Type B pancreatic cell (in vitro differentiated cells): Measurements from ENCODE around the gene FEZF2. TPM values are rescaled to one million over a fixed set of nuclear protein-coding genes. Genes with fewer than 3 reads are reported as not detected.

Source experiments
- DNase-seq: peaks from one replicate; pipeline ENCODE4 v3.0.0; 2021; ENCODE audit warnings: mixed read lengths; ENCODE audit not compliant: unreplicated experiment; ENCODE audit errors: extremely low spot score
- H3K27ac Mint-ChIP-seq: 2 replicates; pipeline ENCODE4 v1.8.0; 2021; ENCODE audit warnings: mild to moderate bottlenecking, mixed read lengths
- H3K27me3 Mint-ChIP-seq: 2 replicates; pipeline ENCODE4 v1.8.0; 2021; ENCODE audit warnings: mixed read lengths
- H3K36me3 Mint-ChIP-seq: 2 replicates; pipeline ENCODE4 v1.8.0; 2021; ENCODE audit warnings: mixed read lengths
- H3K4me1 Mint-ChIP-seq: one replicate; pipeline ENCODE4 v1.8.0; 2021; ENCODE audit warnings: mixed read lengths; ENCODE audit not compliant: unreplicated experiment
- H3K4me3 Mint-ChIP-seq: 2 replicates; pipeline ENCODE4 v1.8.0; 2021; ENCODE audit warnings: mild to moderate bottlenecking, mixed read lengths
- H3K9me3 Mint-ChIP-seq: 2 replicates; pipeline ENCODE4 v1.8.0; 2021; ENCODE audit warnings: mixed read lengths
- CTCF ChIP-seq: fragments of 200-600 bp; sonication (generic); conservative IDR thresholded peaks from 2 replicates; pipeline ENCODE4 v1.5.0; 2021; ENCODE audit warnings: antibody characterized with exemption, mild to moderate bottlenecking
- total RNA-seq: library from RNA; stranded (reverse); gene quantifications from 2 replicates; pipeline ENCODE4 v1.2.1, GENCODE V29; 2021; ENCODE audit warnings: low replicate concordance

The FEZF2 gene
- total RNA-seq, 1 donor from 2014 or later: 0.24 TPM

GRCh38 chr3:62376906-62377877, 3.8 kb upstream of the FEZF2 start:
- H3K27ac Mint-ChIP-seq: no peak overlapping the region
- TF ChIP-seq CTCF: no peak
- H3K4me1 Mint-ChIP-seq: peaks cover 10% of the 10 kb centered on the region
- no peak for DNase-seq
- H3K4me3 Mint-ChIP-seq: no peak overlapping the region
- H3K27me3 Mint-ChIP-seq: peaks cover 99% of the 10 kb centered on the region
- H3K9me3 Mint-ChIP-seq: no peaks in the 10 kb centered on the region
- H3K36me3 Mint-ChIP-seq: no peaks in the 10 kb centered on the region

- Mint-ChIP-seq H3K27ac (no peak overlapping the region), H3K9me3 (no peaks in the 10 kb centered on the region), H3K4me1 (peaks cover 12% of the 10 kb centered on the region), H3K27me3 (peaks cover 99% of the 10 kb centered on the region), H3K36me3 (no peaks in the 10 kb centered on the region), H3K4me3 (no peak overlapping the region)
- no peak for DNase-seq
- no peak for TF ChIP-seq CTCF
Measured at GRCh38 chr3:62376454-62376720, 3.0 kb upstream of the FEZF2 start.

GRCh38 chr3:62375655-62376453, 2.5 kb upstream of the FEZF2 start:
- Mint-ChIP-seq H3K27ac (no peak overlapping the region), H3K4me1 (peaks cover 17% of the 10 kb centered on the region), H3K36me3 (no peaks in the 10 kb centered on the region), H3K27me3 (peaks cover 99% of the 10 kb centered on the region), H3K4me3 (no peak overlapping the region), H3K9me3 (no peaks in the 10 kb centered on the region)
- no peak for DNase-seq
- no peak for TF ChIP-seq CTCF

GRCh38 chr3:62374341-62375218, 1.2 kb upstream of the FEZF2 start:
- Mint-ChIP-seq H3K27ac (no peak overlapping the region), H3K4me1 (peaks cover 25% of the 10 kb centered on the region), H3K36me3 (no peaks in the 10 kb centered on the region), H3K27me3 (peaks cover 99% of the 10 kb centered on the region), H3K9me3 (no peaks in the 10 kb centered on the region), H3K4me3 (peak overlapping the region; percentile 63)
- TF ChIP-seq CTCF: no peak
- DNase-seq: no peak

GRCh38 chr3:62373714-62374333, 474 bp upstream of the FEZF2 start:
- DNase-seq: no peak
- H3K27ac Mint-ChIP-seq: no peak overlapping the region
- peaks cover 99% of the 10 kb centered on the region for H3K27me3 Mint-ChIP-seq
- peaks cover 25% of the 10 kb centered on the region for H3K4me1 Mint-ChIP-seq
- H3K4me3 Mint-ChIP-seq: peak overlapping the region; percentile 63
- TF ChIP-seq CTCF: no peak
- H3K9me3 Mint-ChIP-seq: no peaks in the 10 kb centered on the region
- H3K36me3 Mint-ChIP-seq: no peaks in the 10 kb centered on the region
